Uterus (tissue), 4 donors: ENCODE measurements around the gene MLKL. TPM values are rescaled to one million over a fixed set of nuclear protein-coding genes. Genes with fewer than 3 reads are reported as not detected.
A peak's percentile ranks its signal among the peaks of the same experiment; 100 is the strongest.

Experiments
- DNase-seq, 2 donors: peaks; one replicate each; pipeline ENCODE4 v3.0.0-alpha.2; 2019 to 2020
- H3K27ac ChIP-seq, 2 donors: fragments of 200-600 bp; sonication (generic); 1 replicate in 1 of 2; 2 replicates in 1 of 2; pipeline ENCODE4 v1.5.1; 2016 to 2018
- H3K27me3 ChIP-seq, 2 donors: fragments of 200-600 bp; sonication (generic); one replicate each; pipeline ENCODE4 v1.5.1; 2018 to 2019; ENCODE audit warnings: control low read depth in 1 of 2
- H3K36me3 ChIP-seq, 2 donors: fragments of 200-600 bp; sonication (generic); one replicate each; pipeline ENCODE4 v1.5.1; 2019; ENCODE audit warnings: control low read depth in 1 of 2
- H3K4me1 ChIP-seq, 2 donors: fragments of 200-600 bp; sonication (generic); one replicate each; pipeline ENCODE4 v1.5.1; 2018 to 2019; ENCODE audit warnings: control low read depth in 1 of 2
- H3K4me3 ChIP-seq, 2 donors: fragments of 200-600 bp; sonication (generic); 1 replicate in 1 of 2; 2 replicates in 1 of 2; pipeline ENCODE4 v1.5.1; 2018 to 2019; ENCODE audit warnings: mild to moderate bottlenecking in 1 of 2
- H3K9me3 ChIP-seq, 2 donors: fragments of 200-600 bp; sonication (generic); one replicate each; pipeline ENCODE4 v1.5.1; 2019; ENCODE audit warnings: control low read depth in 1 of 2
- POLR2A ChIP-seq, 2 donors: fragments of 450-650 bp; IDR thresholded peaks; one replicate each; pipeline ENCODE4 v1.6.1; 2016; ENCODE audit warnings: antibody characterized with exemption in 2 of 2, mild to moderate bottlenecking in 1 of 2, moderate library complexity in 1 of 2
- intact Hi-C: fragments of 100-400 bp; cut with DNase I; formaldehyde crosslinking; loops from one replicate; pipeline ENCODE4 v1.15.1; 2023; ENCODE audit warnings: low total_unique reads
- total RNA-seq, 4 donors: library from RNA; depleted of rRNA in 3 of 4; stranded (reverse); fragments of >200 nt in 3 of 4; gene quantifications; one replicate each; pipeline versions ENCODE4 v1.1.0 to v1.2.4, GENCODE V29; 2014 to 2023
- TF ChIP-seq, protein P1 (sequence below), 4 experiments: fragments of 200-600 bp in 2 of 4; fragments of 450-650 bp in 2 of 4; sonication (generic) in 2 of 4; IDR thresholded peaks; one replicate each; pipeline ENCODE4 v1.5.1; 2016 to 2019; ENCODE audit warnings: antibody characterized with exemption in 4 of 4, mild to moderate bottlenecking in 2 of 4, moderate library complexity in 1 of 4
- donor health status: DM: yes; HTN: yes; CAD: no.

Gene MLKL
- total RNA-seq, 4 donors from 2014 or later, result 3.8 to 19.4 (median 7.6) TPM

DNA sequence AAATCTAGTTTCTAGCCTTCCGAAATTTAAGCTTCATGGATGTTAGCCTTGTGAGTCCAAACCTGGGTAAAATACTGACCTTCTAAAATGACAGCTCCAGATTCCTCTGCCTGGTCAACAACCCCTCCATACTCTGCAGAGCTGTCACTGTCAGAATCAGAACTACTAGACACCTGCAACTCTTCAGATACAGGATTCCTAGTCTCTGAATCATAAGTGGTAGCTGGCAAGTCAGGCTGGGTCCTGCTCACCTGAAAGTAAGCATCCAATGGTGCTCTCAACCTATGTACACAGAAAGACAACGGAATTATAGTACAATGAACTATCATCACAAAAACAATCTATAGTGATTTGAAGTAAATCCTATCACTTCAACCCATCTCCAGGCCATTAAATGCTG, 48.8 kb downstream of the MLKL start:
- Histone ChIP-seq H3K4me1 (no peaks in the 10 kb centered on the region), H3K9me3 (no peaks in the 10 kb centered on the region), H3K36me3 (no peaks in the 10 kb centered on the region), H3K4me3 (no peak overlapping the region), H3K27ac (no peak overlapping the region), H3K27me3 (no peaks in the 10 kb centered on the region)
- no peak for TF ChIP-seq POLR2A (IDR thresholded peaks at IDR 0.05)
- TF ChIP-seq, protein P1, sequence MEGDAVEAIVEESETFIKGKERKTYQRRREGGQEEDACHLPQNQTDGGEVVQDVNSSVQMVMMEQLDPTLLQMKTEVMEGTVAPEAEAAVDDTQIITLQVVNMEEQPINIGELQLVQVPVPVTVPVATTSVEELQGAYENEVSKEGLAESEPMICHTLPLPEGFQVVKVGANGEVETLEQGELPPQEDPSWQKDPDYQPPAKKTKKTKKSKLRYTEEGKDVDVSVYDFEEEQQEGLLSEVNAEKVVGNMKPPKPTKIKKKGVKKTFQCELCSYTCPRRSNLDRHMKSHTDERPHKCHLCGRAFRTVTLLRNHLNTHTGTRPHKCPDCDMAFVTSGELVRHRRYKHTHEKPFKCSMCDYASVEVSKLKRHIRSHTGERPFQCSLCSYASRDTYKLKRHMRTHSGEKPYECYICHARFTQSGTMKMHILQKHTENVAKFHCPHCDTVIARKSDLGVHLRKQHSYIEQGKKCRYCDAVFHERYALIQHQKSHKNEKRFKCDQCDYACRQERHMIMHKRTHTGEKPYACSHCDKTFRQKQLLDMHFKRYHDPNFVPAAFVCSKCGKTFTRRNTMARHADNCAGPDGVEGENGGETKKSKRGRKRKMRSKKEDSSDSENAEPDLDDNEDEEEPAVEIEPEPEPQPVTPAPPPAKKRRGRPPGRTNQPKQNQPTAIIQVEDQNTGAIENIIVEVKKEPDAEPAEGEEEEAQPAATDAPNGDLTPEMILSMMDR (IDR thresholded peaks at IDR 0.05), result no peak
- intact Hi-C loops, result no loop called here
- DNase-seq, result no peak

DNA sequence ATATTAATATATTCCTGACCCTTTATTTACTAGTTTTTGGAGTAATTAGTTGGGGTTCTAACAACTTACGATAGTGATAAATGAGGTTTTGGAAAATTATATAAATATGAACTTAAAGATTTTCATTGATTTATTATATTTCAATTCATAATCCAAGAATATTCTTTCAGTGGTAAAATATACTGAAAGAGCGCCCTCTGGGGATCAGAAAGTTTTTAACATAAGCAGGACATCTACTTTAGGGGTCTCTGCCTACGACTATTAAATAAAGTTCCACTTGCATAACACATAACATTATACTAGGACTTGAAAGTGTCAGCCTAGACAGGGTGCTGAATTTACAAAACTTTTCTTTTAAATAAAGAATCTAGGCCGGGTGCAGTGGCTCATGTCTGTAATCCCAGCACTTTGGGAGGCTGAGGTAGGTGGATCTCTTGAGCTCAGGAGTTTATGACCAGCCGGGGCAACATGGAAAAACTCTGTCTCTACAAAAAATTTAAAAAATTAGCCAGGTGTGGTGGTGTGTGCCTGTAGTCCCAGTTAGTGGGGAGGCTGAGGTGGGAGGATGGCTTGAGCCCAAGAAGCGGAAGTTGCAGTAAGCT, 49.6 kb downstream of the MLKL start:
- Histone ChIP-seq H3K4me1 (no peaks in the 10 kb centered on the region), H3K27ac (no peak overlapping the region), H3K27me3 (no peaks in the 10 kb centered on the region), H3K9me3 (no peaks in the 10 kb centered on the region), H3K4me3 (no peak overlapping the region), H3K36me3 (no peaks in the 10 kb centered on the region)
- TF ChIP-seq POLR2A (IDR thresholded peaks at IDR 0.05), result no peak
- TF ChIP-seq, protein P1 (IDR thresholded peaks at IDR 0.05), result peak in 1 of 4 experiments; percentile 15
- DNase-seq, result no peak
- intact Hi-C loops, result no loop called here

DNA sequence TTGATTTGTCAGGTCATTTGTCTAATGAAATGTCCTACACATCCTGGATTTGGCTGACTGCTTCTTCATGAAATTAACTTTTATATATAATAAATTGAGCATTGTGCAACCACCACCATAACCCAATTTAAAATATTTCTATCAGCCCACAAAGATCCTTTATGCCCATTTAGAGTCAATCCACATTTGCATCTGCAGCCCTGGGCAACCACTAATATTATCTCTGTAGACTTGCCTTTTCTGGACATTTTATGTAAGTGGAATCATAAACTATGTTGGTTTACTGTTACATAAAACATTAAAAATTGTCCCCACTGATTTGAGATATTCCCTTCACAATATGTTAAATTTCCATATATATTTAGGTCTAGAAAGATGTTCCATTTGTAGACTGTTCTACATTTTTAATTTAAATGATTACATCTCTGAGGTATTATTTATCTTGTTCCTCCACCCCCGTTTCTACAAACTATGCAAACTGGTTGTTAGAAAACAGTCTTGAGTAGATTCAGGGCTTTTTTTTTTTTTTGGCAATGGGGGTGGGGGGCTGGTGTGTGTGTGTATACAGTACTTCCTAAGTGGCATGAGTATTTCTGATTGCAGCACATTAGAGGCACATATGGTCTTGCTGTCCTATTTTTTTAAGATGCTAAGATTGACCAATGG, 50.7 kb downstream of the MLKL start:
- Histone ChIP-seq H3K36me3 (no peaks in the 10 kb centered on the region), H3K4me3 (no peak overlapping the region), H3K27ac (no peak overlapping the region), H3K27me3 (no peaks in the 10 kb centered on the region), H3K9me3 (no peaks in the 10 kb centered on the region), H3K4me1 (no peaks in the 10 kb centered on the region)
- TF ChIP-seq POLR2A (IDR thresholded peaks at IDR 0.05), result no peak
- TF ChIP-seq, protein P1 (IDR thresholded peaks at IDR 0.05), result no peak
- no peak for DNase-seq
- intact Hi-C loops, result no loop called here

DNA sequence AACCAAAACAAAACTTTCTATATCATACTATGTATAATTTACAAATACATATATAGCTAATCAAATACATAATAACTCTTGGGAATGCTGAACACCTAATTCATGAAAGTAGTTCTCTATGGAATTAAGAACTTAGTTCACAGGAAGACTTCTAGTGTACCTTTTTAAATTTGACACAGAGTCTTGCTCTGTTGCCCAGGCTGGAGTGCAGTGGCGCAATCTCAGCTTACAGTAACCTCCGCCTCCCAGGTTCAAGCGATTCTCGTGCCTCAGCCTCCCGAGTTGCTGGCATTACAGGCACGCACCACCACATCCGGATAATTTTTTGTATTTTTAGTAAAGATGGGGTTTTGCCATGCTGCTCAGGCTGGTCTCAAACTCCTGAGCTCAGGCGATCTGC, 58.7 kb downstream of the MLKL start:
- intact Hi-C loops, result no loop called here
- Histone ChIP-seq H3K9me3 (no peaks in the 10 kb centered on the region), H3K36me3 (no peaks in the 10 kb centered on the region)

More for the DNA sequence above, 58.7 kb downstream of the MLKL start:
- Histone ChIP-seq H3K27ac (no peak overlapping the region), H3K4me3 (no peak overlapping the region), H3K27me3 (no peaks in the 10 kb centered on the region), H3K4me1 (no peaks in the 10 kb centered on the region)
- no peak for DNase-seq
- no peak for TF ChIP-seq POLR2A (IDR thresholded peaks at IDR 0.05)
- TF ChIP-seq, protein P1 (IDR thresholded peaks at IDR 0.05), result no peak
